A549 treated with dexamethasone at 1 μM for 4 hours (cell line): ENCODE results near the gene UBC. TPM values are rescaled to one million over a fixed set of nuclear protein-coding genes. Genes with fewer than 3 reads are reported as not detected.

ENCODE experiments used
- total RNA-seq: library from RNA; stranded (reverse); fragments of 200-300 nt; extraction: Qiagen RNA extraction; gene quantifications from 5 replicates; pipeline ENCODE4 v1.2.3, GENCODE V29; 2022

The UBC gene
- total RNA-seq, result 1,334 to 1,570 TPM (median 1,405 TPM) in 5 replicates

DNA sequence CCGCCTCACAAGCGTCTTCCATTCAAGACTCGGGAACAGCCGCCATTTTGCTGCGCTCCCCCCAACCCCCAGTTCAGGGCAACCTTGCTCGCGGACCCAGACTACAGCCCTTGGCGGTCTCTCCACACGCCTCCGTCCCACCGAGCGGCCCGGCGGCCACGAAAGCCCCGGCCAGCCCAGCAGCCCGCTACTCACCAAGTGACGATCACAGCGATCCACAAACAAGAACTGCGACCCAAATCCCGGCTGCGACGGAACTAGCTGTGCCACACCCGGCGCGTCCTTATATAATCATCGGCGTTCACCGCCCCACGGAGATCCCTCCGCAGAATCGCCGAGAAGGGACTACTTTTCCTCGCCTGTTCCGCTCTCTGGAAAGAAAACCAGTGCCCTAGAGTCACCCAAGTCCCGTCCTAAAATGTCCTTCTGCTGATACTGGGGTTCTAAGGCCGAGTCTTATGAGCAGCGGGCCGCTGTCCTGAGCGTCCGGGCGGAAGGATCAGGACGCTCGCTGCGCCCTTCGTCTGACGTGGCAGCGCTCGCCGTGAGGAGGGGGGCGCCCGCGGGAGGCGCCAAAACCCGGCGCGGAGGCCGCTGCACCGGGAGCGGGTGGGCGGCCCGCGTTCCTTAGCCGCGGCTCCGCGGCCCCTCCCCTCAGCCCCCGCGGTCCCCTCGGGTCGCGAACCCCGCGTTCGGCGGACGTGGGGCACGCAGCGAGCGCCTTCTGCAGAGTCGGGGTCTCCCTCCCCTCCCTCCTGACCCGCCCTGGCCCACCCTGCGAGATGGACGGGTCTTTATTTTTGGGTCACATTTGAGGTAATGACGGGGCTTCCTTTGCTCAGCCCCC, at the start of gene UBC:
Gene UBC, minus strand, starts transcription at position 259 of the 847 bp plus-strand sequence. CDS start 879 bp downstream, outside the sequence.

DNA sequence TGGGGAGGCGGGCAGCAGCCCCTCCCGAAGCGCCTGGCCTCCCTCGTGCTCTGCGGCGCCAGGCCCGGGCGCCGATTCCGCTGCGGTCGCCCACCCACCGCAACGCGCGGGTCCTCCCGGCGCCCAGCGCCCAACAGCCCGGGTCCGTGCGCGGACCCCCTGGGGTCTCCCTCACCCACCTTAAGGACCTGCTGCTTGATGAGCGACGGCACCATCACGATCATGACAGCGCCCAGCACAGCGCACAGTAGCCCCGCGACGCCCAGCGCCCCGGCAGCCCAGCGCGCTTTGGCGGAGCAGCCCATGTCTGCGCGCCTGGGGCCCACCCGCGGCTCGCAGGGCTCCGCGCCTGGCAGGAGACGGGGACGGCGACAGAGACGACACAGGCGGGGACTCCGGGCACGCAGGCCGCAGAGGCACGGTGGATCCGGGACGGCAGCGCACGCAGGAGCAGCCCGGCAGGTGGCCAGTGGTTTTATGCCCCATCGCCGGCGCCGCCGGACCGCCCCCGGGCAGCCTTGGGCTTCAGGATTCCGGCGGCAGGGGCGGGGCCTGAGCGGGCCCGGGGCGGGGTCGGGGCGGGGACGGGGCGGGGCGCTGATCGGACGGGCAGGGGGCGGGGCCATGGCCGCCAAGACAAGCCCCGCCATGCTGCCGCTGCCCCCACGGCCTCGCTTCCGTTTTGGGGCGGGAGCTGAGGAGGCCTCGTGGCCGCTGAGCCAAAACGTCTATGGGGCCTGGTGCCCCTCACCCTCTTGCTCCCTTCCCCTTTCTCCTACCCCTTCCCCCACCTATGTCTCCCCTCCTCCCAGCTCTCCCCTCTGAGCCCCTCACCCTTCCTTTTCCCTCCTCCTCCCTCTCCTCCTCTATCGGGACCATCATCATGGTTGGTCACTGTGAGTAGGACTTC, 50.8 kb downstream of the UBC start, which contains the start of gene SCARB1:
Gene SCARB1, minus strand, starts transcription at position 449 of the 910 bp plus-strand sequence. Its CDS starts 144 bp downstream, at position 305.

Other genes with a start within 250 kb of the UBC start
- gene SCARB1, start 50.8 kb downstream of the UBC start, total RNA-seq, result 103 to 168 TPM (median 153 TPM) in 5 replicates
- 30.5 to 41.2 TPM (median 39.9 TPM) in 5 replicates for gene DHX37, start 74.5 kb upstream of the UBC start, total RNA-seq
- gene BRI3BP, start 79.0 kb upstream of the UBC start, total RNA-seq, result 15.5 to 23.3 TPM (median 21.5 TPM) in 5 replicates
- 17.8 to 22.8 TPM (median 21.2 TPM) in 5 replicates for gene AACS, start 150.8 kb upstream of the UBC start, total RNA-seq